KBM-7 (cell line): ENCODE results near the gene CDNF.
"Not testable (repeated sequence)": the region's sequence is repeated elsewhere in the genome, so short reads cannot be mapped to it uniquely, and the experiment has no call there.

ENCODE experiments used
- DNase-seq: peaks from one replicate; pipeline ENCODE4 v3.0.0-alpha.2; 2015
- in situ Hi-C: fragments of 300-500 bp; cut with MboI; formaldehyde crosslinking; loops from 2 replicates; pipeline ENCODE4 v1.14.3; 2020; ENCODE audit warnings: low sequenced_read_pairs, low pct_unique_long_range_greater_than_20kb, mixed read lengths

The CDNF gene

DNA sequence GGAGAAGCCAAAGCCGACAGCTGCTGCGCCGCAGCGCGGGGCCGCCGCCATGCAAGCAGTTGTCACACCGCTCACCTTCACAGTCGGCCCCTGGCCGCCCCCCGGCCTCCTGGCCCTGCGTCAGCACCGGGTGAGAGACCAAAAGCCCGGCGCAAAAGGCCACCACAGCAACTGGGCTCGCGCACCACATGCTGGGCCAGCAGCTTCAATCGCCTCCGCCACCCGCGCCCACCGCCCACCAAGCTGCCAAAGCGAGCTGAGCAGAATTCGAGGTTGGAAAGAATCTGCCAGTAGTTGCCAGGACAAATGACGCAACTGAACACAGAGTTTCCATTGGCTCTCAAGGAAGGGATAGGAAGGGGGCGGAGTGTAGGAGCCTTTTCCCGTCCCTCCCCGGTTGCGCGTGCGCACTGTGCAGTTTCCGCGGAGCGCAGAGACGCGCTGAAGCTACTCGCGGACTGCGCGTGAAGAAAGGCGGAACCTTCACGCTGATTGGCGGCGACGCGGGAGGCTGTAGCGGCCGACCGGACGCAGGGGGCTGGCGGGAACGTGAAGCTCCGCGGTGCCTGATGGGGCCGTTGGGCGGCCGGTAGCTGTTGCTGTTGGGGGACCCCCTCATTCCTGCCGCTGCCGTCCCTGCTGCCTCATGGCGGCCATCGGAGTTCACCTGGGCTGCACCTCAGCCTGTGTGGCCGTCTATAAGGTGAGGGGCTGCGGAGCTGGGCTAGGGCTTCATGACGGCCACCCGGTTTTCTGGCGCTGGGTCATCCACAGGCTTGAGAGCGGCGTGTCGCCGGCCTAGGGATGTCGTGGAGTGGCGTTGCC, at the start of gene CDNF, which contains the start of the genes HSPA14 and MSANTD7:
Gene CDNF (minus strand): TSS at position 281 of the 825 bp plus-strand sequence. CDS start 91 bp downstream, at position 190.
Gene HSPA14 (plus strand): TSS at position 550 of the 825 bp plus-strand sequence. CDS start 97 bp downstream, at position 647.
Gene MSANTD7 (plus strand): TSS at position 550 of the 825 bp plus-strand sequence. CDS start 3,979 bp downstream, outside the sequence.
- in situ Hi-C loops = loop anchor here (25.0 kb wide), 1 partner anchor 301 kb away; no protein-coding TSS in a partner anchor
- DNase-seq = peak; percentile 99

- peak; percentile 28 for DNase-seq
Observed at GRCh38 chr10:14884082-14884481, 46.2 kb upstream of the CDNF start.

DNA sequence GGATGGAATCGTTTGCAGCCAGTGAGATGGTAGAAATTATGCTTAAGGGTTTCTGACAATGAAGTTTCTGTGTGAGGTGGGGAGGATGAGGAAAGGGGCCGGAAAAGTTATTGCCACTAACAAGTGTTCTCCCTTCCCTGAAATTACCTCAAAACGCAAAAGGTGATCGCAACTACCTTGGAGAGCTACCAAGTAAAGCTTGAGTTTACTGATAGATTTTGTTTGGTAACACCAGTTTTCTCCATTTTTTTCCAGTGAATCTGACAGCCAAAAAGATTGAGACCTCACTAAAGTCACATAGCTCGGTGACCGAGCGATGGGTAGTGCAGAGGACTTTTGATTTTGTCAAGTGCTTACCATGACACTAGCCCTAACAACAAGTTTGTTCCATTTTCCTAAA, 42.4 kb upstream of the CDNF start:
- in situ Hi-C loops = no loop called here
- no peak for DNase-seq

More at GRCh38 chr10:14884082-14884481, 46.2 kb upstream of the CDNF start:
- in situ Hi-C loops = no loop called here

DNA sequence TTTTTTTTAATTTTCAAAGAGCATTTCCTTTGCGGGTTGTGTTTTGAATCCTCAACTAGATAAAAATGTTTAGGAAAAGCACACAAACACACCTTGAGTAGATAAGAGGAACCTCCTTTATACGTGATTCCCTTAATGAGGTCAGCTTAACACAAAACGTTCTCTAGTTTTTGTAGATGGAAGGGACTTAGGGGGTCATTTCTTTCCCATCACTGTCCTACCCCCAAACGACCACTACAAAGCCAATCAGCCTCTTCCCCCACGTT, 42.0 kb upstream of the CDNF start:
- in situ Hi-C loops = no loop called here
- DNase-seq = peak; percentile 36

- DNase-seq = peak; percentile 28
- in situ Hi-C loops = no loop called here
Observed at GRCh38 chr10:14879124-14879927, 41.5 kb upstream of the CDNF start.

DNA sequence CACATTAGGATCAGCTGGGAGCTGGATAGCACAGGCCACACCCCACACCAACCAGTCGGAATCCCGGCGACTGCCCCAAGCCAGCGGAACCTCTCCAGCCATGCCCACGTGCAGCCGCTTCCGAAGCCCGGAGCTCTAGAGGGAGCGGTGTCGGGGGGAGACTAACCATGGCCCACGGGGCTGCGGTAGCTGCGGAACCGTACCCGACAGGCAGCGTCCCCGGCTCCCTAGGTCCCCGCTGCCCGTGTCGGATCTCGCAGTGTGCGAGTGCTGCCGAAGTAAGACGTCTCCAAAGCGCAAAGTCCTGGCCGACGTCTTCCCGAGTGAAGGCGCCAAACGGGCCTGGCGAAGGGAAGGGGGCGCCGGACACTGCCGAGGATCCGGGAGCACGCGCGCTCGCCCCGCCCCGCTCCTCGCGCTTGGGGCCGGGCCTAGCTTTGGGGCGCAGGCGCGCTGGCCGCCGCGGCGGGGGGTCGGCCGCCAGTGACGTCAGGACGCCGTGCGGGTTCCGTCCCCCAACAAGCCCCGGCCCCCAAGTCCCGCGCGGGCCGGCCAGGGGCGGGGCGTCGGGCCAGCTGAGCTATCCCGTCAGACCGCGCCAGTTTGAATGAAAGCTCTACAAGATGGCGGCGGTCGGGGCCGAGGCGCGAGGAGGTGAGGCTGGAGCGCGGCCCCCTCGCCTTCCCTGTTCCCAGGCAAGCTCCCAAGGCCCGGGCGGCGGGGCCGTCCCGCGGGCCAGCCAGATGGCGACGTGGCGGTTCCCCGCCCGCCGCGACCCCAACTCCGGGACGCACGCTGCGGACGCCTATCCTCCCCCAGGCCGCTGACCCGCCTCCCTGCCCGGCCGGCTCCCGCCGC, 40.7 kb upstream of the CDNF start, which contains the start of gene SUV39H2:
Gene SUV39H2 (plus strand): TSS at position 601 of the 858 bp plus-strand sequence. CDS start 23 bp downstream, at position 624.
- peak; percentile 97 for DNase-seq
- in situ Hi-C loops = no loop called here

DNA sequence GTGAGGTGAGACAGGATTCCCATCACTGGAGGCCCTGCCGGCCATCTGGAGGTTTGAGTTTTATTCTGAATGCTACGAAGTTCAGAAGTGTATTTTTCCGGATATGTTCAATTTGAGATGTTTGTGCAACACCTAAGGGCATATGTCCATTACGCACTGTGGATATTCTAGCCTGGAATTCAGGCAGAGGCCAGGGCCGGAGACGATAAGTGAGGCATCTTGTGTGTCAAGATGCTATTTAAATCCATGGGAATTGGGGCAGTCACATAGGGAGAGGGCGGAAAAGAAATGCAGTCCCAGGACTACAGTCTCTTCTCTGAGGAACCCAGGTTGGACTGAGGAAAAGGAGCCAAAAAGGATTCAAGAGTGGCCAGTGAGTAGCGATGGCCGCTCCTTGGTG, 38.9 kb upstream of the CDNF start:
- no peak for DNase-seq
- in situ Hi-C loops = no loop called here

- in situ Hi-C loops = no loop called here
- no peak for DNase-seq
Observed at GRCh38 chr10:14875941-14876340, 38.1 kb upstream of the CDNF start.

- no peak for DNase-seq
- in situ Hi-C loops = no loop called here
Observed at GRCh38 chr10:14873090-14873760, 35.4 kb upstream of the CDNF start.

DNA sequence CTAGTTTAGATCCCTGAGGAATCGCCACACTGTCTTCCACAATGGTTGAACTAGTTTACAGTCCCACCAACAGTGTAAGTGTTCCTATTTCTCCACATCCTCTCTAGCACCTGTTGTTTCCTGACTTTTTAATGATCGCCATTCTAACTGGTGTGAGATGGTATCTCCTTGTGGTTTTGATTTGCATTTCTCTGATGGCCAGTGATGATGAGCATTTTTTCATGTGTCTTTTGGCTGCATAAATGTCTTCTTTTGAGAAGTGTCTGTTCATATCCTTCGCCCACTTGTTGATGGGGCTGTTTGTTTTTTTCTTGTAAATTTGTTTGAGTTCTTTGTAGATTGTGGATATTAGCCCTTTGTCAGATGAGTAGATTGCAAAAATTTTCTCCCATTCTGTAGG, 27.0 kb upstream of the CDNF start:
- in situ Hi-C loops, DNase-seq: not testable (repeated sequence)

- in situ Hi-C loops, DNase-seq: not testable (repeated sequence)
Observed at GRCh38 chr10:14864466-14864865, 26.6 kb upstream of the CDNF start.

DNA sequence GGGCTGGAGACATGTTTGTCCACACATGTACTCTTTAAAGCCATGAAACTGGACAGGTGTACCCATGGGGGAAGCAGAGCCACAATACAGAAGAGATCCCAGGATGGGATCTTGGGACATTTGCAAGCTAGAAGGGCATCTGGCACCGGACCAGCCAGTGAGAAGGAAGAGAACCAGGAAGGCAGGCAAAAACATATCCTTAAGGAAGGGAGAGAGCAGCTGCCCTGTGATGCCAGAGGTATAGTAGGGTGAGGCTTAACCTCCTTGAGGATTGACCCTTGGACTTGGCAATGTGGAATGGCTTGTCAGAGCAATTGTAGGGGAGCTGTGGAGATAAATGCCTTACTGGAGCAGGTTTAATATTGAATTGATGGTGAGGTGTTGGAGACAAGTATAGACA, 23.0 kb upstream of the CDNF start:
- in situ Hi-C loops = no loop called here
- no peak for DNase-seq

GRCh38 chr10:14859775-14860174, 21.9 kb upstream of the CDNF start:
- no peak for DNase-seq
- in situ Hi-C loops = no loop called here

DNA sequence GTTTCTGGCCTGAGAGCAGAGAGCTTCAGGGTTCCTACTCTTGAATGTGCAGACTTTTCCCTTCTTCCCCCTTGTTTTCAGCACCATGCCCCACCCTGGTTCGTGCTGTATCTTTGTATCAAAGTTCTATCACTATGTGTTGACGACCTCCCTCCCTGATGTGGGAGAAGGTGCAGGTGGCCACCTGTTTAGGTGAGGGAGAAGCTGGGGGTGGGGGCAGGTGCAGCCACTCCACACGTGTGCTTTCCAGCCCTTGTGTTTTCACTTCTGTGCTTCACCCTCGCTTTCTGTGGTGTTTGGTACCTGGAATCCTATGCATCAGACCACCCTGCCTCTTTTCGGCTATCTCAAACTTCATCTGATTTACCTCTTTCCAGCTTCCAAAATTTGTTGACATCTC, 21.2 kb upstream of the CDNF start:
- DNase-seq = no peak
- in situ Hi-C loops = no loop called here

- no peak for DNase-seq
- in situ Hi-C loops = no loop called here
Observed at GRCh38 chr10:14858338-14858960, 20.6 kb upstream of the CDNF start.

- DNase-seq = no peak
- in situ Hi-C loops = no loop called here
Observed at GRCh38 chr10:14855453-14855852, 17.6 kb upstream of the CDNF start.

GRCh38 chr10:14852236-14852635, 14.4 kb upstream of the CDNF start:
- in situ Hi-C loops = no loop called here
- no peak for DNase-seq

DNA sequence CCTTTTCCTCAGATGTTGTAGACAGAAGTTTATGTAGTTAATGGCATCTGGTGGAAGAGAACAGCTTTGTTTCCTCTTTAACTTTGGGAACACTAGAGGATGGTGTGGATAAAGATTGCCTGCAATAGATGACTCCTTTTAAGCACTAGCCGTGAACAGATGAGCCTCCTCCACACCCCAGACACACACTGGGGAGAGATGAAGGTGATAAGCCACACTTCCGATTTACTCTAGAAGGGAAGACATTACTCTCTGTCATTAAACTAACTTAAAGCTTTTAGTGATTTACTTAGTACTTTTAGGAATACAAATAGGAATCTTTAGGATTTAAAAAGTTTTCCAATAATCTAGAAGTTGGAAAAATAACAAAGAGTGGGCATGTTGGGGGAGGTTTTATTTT, 7.1 kb upstream of the CDNF start:
- no peak for DNase-seq
- in situ Hi-C loops = loop anchor here (25.0 kb wide), 1 partner anchor 308 kb away; no protein-coding TSS in a partner anchor
